Stomach smooth muscle (tissue), 2 donors: ENCODE measurements around the gene RNH1.

Experiments used
- H3K27ac ChIP-seq: one replicate; pipeline ENCODE4 v1.7.0; 2013; ENCODE audit warnings: mild to moderate bottlenecking, low read length, inconsistent platforms
- H3K27me3 ChIP-seq, 2 donors: one replicate each; pipeline ENCODE4 v1.7.0; 2013; ENCODE audit warnings: low read length in 2 of 2; ENCODE audit not compliant: insufficient read depth in 2 of 2, control insufficient read depth in 1 of 2
- H3K36me3 ChIP-seq, 2 donors: one replicate each; pipeline ENCODE4 v1.7.0; 2013; ENCODE audit warnings: low read length in 2 of 2; ENCODE audit not compliant: control insufficient read depth in 2 of 2, insufficient read depth in 2 of 2
- H3K4me1 ChIP-seq: one replicate; pipeline ENCODE4 v1.7.0; 2013; ENCODE audit warnings: low read length; ENCODE audit not compliant: control insufficient read depth, insufficient read depth
- H3K4me3 ChIP-seq, 2 donors: one replicate each; pipeline ENCODE4 v1.7.0; 2013; ENCODE audit warnings: low read length in 2 of 2
- H3K9ac ChIP-seq, 2 donors: one replicate each; pipeline ENCODE4 v1.7.0; 2013; ENCODE audit warnings: low read length in 2 of 2, mild to moderate bottlenecking in 1 of 2
- H3K9me3 ChIP-seq, 2 donors: one replicate each; pipeline ENCODE4 v1.7.0; 2013; ENCODE audit warnings: low read length in 2 of 2; ENCODE audit not compliant: control insufficient read depth in 2 of 2
- donor health status: healthy.
- donor health status: Pancreatic carcinoma.

Gene RNH1

GRCh38 chr11:550021-550745 is 43.1 kb upstream of the RNH1 start:
- Histone ChIP-seq H3K27ac (no peak overlapping the region), H3K9me3 (no peaks in the 10 kb centered on the region), H3K27me3 (peaks cover 28 to 30% of the 10 kb centered on the region in 2 donors), H3K9ac (no peak overlapping the region), H3K4me1 (peaks cover 7% of the 10 kb centered on the region), H3K36me3 (no peaks in the 10 kb centered on the region), H3K4me3 (no peak overlapping the region)

- Histone ChIP-seq H3K36me3 (no peaks in the 10 kb centered on the region), H3K4me3 (no peak overlapping the region), H3K27ac (no peak overlapping the region), H3K9me3 (no peaks in the 10 kb centered on the region), H3K27me3 (peaks cover 21 to 22% of the 10 kb centered on the region in 2 donors), H3K9ac (no peak overlapping the region), H3K4me1 (no peaks in the 10 kb centered on the region)
Observed at GRCh38 chr11:548700-549603, 41.9 kb upstream of the RNH1 start.

- no peaks in the 10 kb centered on the region for H3K36me3 ChIP-seq
- H3K9me3 ChIP-seq, result no peaks in the 10 kb centered on the region
- peaks cover under 1 to 5% of the 10 kb centered on the region in 2 donors for H3K27me3 ChIP-seq
- no peak overlapping the region for H3K4me3 ChIP-seq
- no peaks in the 10 kb centered on the region for H3K4me1 ChIP-seq
- H3K27ac ChIP-seq, result no peak overlapping the region
- H3K9ac ChIP-seq, result no peak overlapping the region
Observed at GRCh38 chr11:545171-545570, 38.1 kb upstream of the RNH1 start.

GRCh38 chr11:544817-545166 is 37.8 kb upstream of the RNH1 start:
- H3K27ac ChIP-seq, result no peak overlapping the region
- no peak overlapping the region for H3K4me3 ChIP-seq
- H3K9ac ChIP-seq, result no peak overlapping the region
- peaks cover 0 to 9% of the 10 kb centered on the region in 2 donors for H3K27me3 ChIP-seq
- H3K4me1 ChIP-seq, result no peaks in the 10 kb centered on the region
- no peaks in the 10 kb centered on the region for H3K36me3 ChIP-seq
- no peaks in the 10 kb centered on the region for H3K9me3 ChIP-seq

GRCh38 chr11:541433-541885 is 34.4 kb upstream of the RNH1 start:
- no peaks in the 10 kb centered on the region for H3K36me3 ChIP-seq
- no peak overlapping the region for H3K4me3 ChIP-seq
- H3K27me3 ChIP-seq, result peaks cover 2 to 34% of the 10 kb centered on the region in 2 donors
- no peaks in the 10 kb centered on the region for H3K9me3 ChIP-seq
- H3K9ac ChIP-seq, result no peak overlapping the region
- H3K4me1 ChIP-seq, result peaks cover 11% of the 10 kb centered on the region
- no peak overlapping the region for H3K27ac ChIP-seq

GRCh38 chr11:540583-541432 is 33.8 kb upstream of the RNH1 start:
- H3K4me3 ChIP-seq, result no peak overlapping the region
- peaks cover 2 to 38% of the 10 kb centered on the region in 2 donors for H3K27me3 ChIP-seq
- H3K9ac ChIP-seq, result no peak overlapping the region
- no peaks in the 10 kb centered on the region for H3K36me3 ChIP-seq
- no peaks in the 10 kb centered on the region for H3K9me3 ChIP-seq
- H3K4me1 ChIP-seq, result peaks cover 16% of the 10 kb centered on the region
- H3K27ac ChIP-seq, result no peak overlapping the region

- no peak overlapping the region for H3K9ac ChIP-seq
- H3K27me3 ChIP-seq, result peaks cover 2 to 38% of the 10 kb centered on the region in 2 donors
- no peaks in the 10 kb centered on the region for H3K36me3 ChIP-seq
- peaks cover 16% of the 10 kb centered on the region for H3K4me1 ChIP-seq
- H3K4me3 ChIP-seq, result no peak overlapping the region
- H3K9me3 ChIP-seq, result no peaks in the 10 kb centered on the region
- no peak overlapping the region for H3K27ac ChIP-seq
Observed at GRCh38 chr11:539971-540481, 33.0 kb upstream of the RNH1 start.

- H3K4me1 ChIP-seq, result peaks cover 28% of the 10 kb centered on the region
- no peaks in the 10 kb centered on the region for H3K9me3 ChIP-seq
- peaks cover 2 to 35% of the 10 kb centered on the region in 2 donors for H3K27me3 ChIP-seq
- no peak overlapping the region for H3K27ac ChIP-seq
- no peak overlapping the region for H3K9ac ChIP-seq
- H3K4me3 ChIP-seq, result no peak overlapping the region
- H3K36me3 ChIP-seq, result peaks cover 0 to 1% of the 10 kb centered on the region in 2 donors
Observed at GRCh38 chr11:538431-539051, 31.5 kb upstream of the RNH1 start.

GRCh38 chr11:537622-538430 is 30.8 kb upstream of the RNH1 start:
- Histone ChIP-seq H3K4me1 (peaks cover 30% of the 10 kb centered on the region), H3K36me3 (peaks cover 0 to 4% of the 10 kb centered on the region in 2 donors), H3K4me3 (peak overlapping the region in 1 of 2 donors; percentile 64), H3K9ac (peak overlapping the region in 1 of 2 donors; percentile 9), H3K27ac (no peak overlapping the region), H3K27me3 (peaks cover 2 to 35% of the 10 kb centered on the region in 2 donors), H3K9me3 (no peaks in the 10 kb centered on the region)
